ENCODE results near the gene AMN1. TPM values are rescaled to one million over a fixed set of nuclear protein-coding genes. Genes with fewer than 3 reads are reported as not detected.
"Not testable (repeated sequence)": the region's sequence is repeated elsewhere in the genome, so short reads cannot be mapped to it uniquely, and the experiment has no call there.

Gene AMN1
- total RNA-seq, 1 experiment from 2014 or later = 12.1 TPM

- no peak for TF ChIP-seq CREM (CRISPR knock-in tag; IDR thresholded peaks at IDR 0.05)
- no peak for TF ChIP-seq STAT6 (CRISPR knock-in tag; conservative IDR thresholded peaks at IDR 0.05; ENCODE audit: low read depth)
- TF ChIP-seq ELF4 (CRISPR knock-in tag; IDR thresholded peaks at IDR 0.05; ENCODE audit: low read depth) = no peak
Measured at GRCh38 chr12:31682136-31682962, 46.5 kb downstream of the AMN1 start (continued).

- ChIA-PET POLR2A (no interaction called here), CTCF (interaction anchor here (0.5 kb wide), 1 partner anchor 771 kb away, joined by 3 read pairs; no protein-coding TSS in a partner anchor)
- DNase-seq (ENCODE audit: low spot score) (no peak), ATAC-seq (no peak)
- H3K4me3 Mint-ChIP-seq = no peak overlapping the region
- H3K4me1 Mint-ChIP-seq = peaks cover 16% of the 10 kb centered on the region
- H3K27me3 Mint-ChIP-seq (ENCODE audit: low read depth) = no peaks in the 10 kb centered on the region; the same call in 1 of the 2 replicates
- H3K36me3 Mint-ChIP-seq = peaks cover 33% of the 10 kb centered on the region
- TF ChIP-seq ZNF263 (CRISPR knock-in tag; IDR thresholded peaks at IDR 0.05; ENCODE audit: low read depth) (no peak), ZNF281 (CRISPR knock-in tag; IDR thresholded peaks at IDR 0.05) (no peak), ATF3 (CRISPR knock-in tag; conservative IDR thresholded peaks at IDR 0.05) (no peak), IRF2 (CRISPR knock-in tag; IDR thresholded peaks at IDR 0.05; ENCODE audit: borderline replicate concordance, low read depth) (no peak), ZMAT4 (CRISPR knock-in tag; IDR thresholded peaks at IDR 0.05) (no peak), GABPB1 (CRISPR knock-in tag; IDR thresholded peaks at IDR 0.05) (no peak), ZNF138 (CRISPR knock-in tag; conservative IDR thresholded peaks at IDR 0.05) (no peak), ETV6 (CRISPR knock-in tag; IDR thresholded peaks at IDR 0.05) (no peak), PRDM15 (CRISPR knock-in tag; IDR thresholded peaks at IDR 0.05) (no peak), ZBTB21 (CRISPR knock-in tag; IDR thresholded peaks at IDR 0.05; ENCODE audit: borderline replicate concordance) (no peak), EMX1 (CRISPR knock-in tag; IDR thresholded peaks at IDR 0.05) (no peak), MLX (CRISPR knock-in tag; IDR thresholded peaks at IDR 0.05) (no peak), HMGXB4 (CRISPR knock-in tag; IDR thresholded peaks at IDR 0.05) (no peak), ZNF317 (CRISPR knock-in tag; IDR thresholded peaks at IDR 0.05; ENCODE audit: borderline replicate concordance, low read depth) (no peak), RELA (CRISPR knock-in tag; IDR thresholded peaks at IDR 0.05; ENCODE audit: borderline replicate concordance) (no peak), PRRX2 (CRISPR knock-in tag; IDR thresholded peaks at IDR 0.05) (no peak)
- H3K27ac Mint-ChIP-seq = no peak overlapping the region
- H3K9me3 Mint-ChIP-seq = peaks cover 33% of the 10 kb centered on the region
Measured at GRCh38 chr12:31672521-31672920, 56.3 kb downstream of the AMN1 start.

- H3K4me3 Mint-ChIP-seq, CTCF ChIA-PET: not testable (repeated sequence)
- peaks cover 49% of the 10 kb centered on the region for H3K9me3 Mint-ChIP-seq
Measured at GRCh38 chr12:31669582-31669981, 59.2 kb downstream of the AMN1 start.

More at GRCh38 chr12:31669582-31669981, 59.2 kb downstream of the AMN1 start:
- POLR2A ChIA-PET; ATAC-seq; DNase-seq (ENCODE audit: low spot score); H3K27ac Mint-ChIP-seq; H3K27me3 Mint-ChIP-seq (ENCODE audit: low read depth): not testable (repeated sequence)
- H3K4me1 Mint-ChIP-seq = peaks cover 16% of the 10 kb centered on the region
- H3K36me3 Mint-ChIP-seq = peaks cover 50% of the 10 kb centered on the region
